ENCODE data around the gene TM4SF20. TPM values are rescaled to one million over a fixed set of nuclear protein-coding genes. Genes with fewer than 3 reads are reported as not detected.
"Not testable (repeated sequence)": the region's sequence is repeated elsewhere in the genome, so short reads cannot be mapped to it uniquely, and the experiment has no call there.

TM4SF20 gene
- total RNA-seq, 1 experiment from 2014 or later = not detected

DNA sequence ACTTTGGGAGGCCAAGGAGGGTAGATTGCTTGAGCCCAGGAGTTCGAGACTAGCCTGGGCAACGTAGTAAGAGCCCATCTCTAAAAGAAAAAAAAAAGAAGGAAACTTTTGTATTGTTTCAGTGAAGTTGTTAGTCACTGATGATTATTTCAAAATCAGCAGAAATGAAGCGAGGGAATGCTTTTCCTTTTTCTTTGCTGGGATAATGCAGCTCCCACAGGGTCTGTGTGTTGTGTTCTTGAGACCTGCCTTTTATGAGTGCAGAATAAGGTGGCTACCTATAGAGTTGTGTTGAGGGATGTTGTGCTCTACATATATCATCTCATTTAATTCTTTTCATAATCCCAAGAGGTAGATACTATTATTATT lies 11.7 kb downstream of the TM4SF20 start:
- no peak for DNase-seq (ENCODE audit: low spot score)

DNA sequence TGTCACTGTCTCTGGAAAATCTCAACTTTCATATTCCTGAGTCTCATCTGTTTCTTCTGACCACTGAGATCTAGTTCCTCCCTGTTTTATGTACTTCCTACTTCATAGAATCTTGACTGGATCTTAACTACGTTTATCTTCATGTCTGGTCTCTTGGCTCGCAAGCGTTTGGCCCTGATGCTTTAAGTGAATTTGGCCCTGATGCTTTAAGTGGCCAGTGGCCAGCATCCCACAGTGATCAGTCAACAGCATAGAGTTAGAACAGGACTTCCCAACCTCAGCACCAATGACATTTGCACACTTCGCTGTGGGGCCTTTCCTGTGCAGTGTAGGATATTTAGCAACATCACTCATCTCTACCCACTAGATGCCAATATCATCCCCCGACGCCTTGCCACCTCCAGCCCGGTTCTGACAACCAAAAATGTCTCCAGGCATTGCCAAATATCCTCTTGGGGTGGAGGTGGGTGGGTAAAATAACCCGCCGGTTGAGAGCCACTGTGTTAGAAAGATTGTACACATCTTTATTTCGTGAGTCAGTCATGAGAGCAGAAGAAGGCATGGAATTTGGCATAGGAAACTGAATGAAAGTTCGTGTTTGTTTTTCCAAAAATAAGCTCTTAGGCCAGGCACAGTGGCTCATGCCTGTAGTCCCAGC lies 12.2 kb downstream of the TM4SF20 start:
- no peak for DNase-seq (ENCODE audit: low spot score)

DNA sequence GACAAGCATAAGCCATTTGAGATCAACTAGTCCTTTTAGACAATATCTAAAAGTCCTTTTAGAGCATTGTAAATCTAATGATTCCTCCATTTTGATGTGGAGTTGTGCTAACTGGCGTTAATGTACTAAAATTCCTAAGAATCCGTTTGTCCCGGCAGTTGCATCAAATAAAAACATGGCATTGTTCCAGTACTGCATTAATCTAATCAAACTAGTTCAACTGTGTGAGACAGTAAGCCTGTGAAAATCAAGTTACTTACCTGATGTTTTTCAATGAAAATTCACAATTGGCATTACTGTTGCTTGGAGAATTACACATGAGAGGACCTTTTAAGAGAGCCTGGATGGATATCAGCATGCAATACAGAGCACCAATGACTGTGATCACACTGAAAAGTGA lies 13.3 kb downstream of the TM4SF20 start:
- no peak for DNase-seq (ENCODE audit: low spot score)

DNA sequence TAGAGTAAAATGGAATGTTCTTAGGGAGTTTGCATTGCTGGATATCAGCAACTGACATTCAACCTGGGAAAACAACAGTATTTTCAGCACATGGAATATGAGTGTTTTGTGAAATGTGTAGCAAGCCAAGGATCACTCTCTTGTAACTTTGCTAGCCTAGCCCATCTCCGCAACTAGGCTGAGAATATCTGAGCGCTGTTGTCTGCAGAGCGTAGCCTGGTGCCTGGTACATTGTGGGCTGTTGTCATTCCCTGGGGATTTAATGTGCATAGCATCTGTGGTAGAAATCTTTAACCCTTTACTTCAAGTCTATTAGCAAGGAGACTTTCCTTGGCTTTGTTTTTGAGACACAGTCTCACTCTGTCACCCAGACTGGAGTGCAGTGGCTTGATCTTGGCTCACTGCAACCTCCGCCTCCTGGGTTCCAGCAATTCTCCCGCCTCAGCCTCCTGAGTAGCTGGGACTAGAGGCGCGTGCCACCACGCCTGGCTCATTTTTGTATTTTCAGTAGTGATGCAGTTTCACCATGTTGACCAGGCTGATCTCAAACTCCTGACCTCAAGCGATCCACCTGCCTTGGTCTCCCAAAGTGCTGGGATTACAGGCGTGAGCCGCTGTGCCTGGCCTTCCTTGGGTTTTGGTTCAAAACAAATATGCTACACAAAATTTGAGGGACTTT lies 14.4 kb downstream of the TM4SF20 start:
- DNase-seq (ENCODE audit: low spot score) = not testable (repeated sequence)

DNA sequence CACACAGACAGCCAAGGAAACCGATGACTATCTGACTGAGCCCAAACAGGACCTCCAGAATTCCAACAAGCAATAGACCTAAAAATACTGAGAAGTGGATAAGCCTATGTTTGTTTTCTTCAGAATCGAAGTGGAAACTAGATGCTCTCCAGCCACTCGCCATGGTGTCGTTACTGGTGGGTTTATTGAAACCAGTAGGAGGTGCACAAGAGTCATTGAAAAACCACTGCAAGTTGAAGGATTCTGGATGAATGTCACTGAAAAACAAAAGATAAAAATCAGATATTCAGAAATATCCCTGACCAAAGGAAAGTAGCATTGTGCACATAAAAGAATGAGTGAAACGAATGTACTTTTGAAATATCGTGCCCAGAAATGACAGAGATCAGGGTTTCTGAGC lies 15.3 kb downstream of the TM4SF20 start:
- no peak for DNase-seq (ENCODE audit: low spot score)

DNA sequence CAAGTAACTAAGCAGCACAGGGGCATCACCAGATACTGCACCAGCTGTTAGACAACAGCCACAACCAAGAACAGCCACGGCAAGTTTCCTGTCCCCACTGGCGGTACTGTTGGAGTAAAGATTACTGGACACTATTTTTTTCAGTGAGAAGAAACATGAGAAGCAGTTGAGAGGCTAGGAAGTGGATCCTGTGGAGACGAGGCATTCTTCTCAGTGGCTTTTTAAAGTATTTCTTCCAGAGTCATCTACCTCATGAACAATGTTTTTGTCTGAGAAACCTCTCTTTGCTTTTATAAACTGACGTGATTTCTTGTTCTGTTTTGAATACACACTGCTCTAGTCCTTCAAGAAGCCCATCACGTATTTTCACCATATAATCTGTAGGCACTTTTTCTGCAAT lies 18.8 kb downstream of the TM4SF20 start:
- DNase-seq (ENCODE audit: low spot score) = no peak

DNA sequence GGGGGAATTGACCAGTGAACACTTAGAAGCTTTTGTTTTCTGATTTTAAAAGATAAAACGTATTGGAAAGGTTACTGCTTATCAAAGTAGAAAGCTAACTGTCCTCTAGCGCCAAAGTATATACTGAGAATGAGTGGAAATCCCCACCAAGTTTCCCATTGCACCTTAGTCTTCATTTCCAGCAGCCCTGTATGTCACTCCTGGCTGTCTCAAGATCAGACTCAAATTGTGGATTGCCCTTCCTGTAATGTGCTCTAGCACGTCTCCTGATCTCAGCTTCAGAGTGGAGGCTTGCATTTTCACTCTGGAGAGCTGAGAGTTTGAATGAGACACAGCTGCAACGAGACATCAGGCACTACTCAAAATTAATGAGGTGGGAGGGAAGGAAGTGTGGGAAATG lies 27.5 kb downstream of the TM4SF20 start:
- no peak for DNase-seq (ENCODE audit: low spot score)

DNA sequence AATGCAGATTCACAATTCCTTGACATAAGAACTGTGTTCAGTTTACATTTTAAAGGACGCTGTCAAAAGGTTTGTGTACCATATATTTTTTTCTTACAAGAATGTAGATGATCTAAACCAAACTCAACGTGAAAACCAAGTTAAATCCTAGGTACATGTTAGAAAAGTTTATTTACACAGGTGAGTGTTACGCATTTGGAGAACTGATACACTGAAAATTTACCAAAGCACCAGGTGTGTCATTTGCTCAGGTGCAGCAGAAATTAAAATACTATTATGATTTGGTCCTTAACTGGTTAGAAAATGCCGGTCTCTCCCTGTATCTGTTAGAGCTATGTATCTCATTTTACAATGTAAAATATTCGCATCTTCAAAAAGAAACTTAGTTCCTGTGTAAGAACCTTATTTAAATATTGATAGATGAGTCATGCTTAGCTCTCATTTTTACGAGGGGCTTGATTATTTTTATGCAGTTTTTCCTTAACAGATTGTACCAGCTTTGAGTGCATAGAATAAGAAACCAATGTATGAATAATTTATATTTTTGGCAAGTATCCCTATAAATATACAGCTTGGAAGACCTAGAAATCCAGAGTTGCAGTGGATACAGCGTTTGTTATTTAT lies 29.0 kb downstream of the TM4SF20 start:
- no peak for DNase-seq (ENCODE audit: low spot score)

DNA sequence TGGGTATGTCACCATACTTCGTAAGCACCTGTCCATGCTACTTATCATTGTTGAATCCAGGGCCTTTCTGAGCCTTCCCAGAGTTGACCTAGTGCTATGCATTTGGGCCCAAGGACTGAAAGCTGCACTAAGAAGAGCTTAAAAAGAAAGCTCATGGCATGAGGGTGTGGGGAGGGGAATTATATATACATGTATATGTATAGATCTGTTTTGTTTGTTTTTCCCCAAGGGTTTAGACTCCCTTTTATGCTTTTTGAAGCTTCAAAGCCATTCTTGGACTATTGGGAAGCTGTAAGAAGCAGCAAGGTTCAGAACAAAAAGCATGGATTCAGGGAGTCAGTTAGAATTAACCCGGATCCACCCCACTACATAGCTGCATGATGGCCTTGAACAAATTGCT lies 30.8 kb downstream of the TM4SF20 start:
- DNase-seq (ENCODE audit: low spot score) = no peak

DNA sequence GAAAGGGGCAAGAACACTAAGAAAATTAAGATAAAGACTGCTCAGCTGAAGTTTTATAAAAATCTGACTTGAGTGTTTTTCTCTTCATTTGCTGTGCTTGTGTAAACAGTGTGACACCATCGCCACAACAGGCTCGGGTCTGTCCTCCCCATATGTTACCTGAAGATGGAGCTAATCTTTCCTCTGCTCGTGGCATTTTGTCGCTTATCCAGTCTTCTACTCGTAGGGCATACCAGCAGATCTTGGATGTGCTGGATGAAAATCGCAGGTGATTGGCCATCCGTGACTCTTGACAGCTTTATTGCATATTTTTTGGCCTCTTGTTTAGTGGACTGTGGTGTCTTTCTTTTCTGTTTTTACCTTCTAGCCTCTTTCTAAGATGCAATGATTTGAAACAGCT lies 32.0 kb downstream of the TM4SF20 start:
- DNase-seq (ENCODE audit: low spot score) = no peak

DNA sequence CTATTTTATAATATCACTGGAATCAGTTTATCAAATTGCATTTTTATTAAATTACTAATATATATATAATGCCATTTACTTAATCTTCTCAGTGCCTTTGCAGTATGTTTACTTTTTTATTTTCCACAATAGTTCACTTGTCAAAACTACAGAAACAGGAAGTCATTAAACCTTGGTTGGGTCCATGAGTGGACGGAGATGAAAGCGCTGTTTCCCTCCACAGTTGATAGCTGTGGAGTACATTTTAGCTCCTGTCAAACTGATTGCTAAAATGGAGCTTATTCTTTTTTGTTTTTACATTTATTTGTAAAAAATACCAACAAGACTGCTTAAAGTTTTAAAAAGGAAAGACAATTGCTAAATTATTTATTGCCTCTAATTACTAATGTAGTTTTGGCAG lies 34.9 kb downstream of the TM4SF20 start:
- DNase-seq (ENCODE audit: low spot score) = no peak

DNA sequence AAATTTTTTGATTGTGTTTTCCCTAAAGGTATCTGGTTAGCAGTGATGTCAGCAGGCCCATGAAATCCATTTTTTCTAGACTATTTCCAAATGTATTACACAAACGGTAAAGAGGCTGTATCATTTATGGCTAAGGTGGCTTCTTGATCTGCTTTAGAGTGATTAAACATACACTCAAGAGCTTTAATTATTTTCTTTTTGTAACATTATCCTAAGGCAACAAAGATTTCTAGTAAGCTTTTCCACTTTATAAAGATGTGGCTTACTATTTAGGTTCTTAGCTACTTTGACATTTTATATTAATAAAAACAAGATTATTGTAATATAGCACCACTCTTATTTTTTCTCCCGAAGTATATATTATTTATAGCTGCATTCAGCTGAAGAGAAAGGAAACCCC lies 37.6 kb downstream of the TM4SF20 start:
- no peak for DNase-seq (ENCODE audit: low spot score)

DNA sequence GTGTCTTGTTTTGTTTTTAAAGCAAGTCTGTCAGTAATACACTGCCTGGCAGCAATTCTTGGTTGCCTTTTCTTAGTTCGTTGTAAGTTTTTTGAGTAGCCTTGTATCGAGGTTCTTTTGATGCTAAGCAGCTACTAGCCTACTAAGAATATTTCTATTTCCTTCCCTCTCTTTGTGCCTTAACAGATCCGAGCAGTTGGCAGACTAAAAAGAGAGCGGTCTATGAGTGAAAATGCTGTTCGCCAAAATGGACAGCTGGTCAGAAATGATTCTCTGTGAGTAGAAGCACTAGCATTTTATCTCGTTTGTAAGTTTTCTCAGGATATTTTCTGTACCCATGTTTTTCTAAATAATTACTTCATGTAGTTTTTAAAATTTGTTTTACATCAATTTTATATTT lies 39.0 kb downstream of the TM4SF20 start:
- no peak for DNase-seq (ENCODE audit: low spot score)

DNA sequence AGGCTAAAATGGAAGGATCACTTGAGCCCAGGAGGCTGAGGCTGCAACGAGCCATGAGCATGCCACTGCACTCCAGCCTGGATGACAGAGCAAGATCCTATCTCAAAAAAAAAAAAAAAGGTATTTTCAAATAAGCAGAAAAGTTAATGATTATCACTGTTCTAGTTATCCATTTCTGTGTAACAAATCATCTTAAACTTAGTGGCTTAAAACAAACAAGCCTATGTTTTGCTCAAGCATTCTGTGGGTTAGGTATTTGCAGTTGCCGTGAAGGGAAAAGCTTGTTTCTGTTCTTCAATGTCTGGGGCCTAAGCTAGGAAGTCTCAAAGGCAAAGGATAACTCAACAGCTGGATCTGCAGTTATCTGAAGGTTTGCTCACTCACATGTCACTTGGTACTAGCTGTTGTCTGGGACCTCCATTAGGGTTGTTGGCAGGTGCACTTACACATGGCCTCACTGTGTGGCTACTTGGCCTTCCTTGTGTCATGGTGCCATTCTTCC lies 40.0 kb downstream of the TM4SF20 start:
- no peak for DNase-seq (ENCODE audit: low spot score)

DNA sequence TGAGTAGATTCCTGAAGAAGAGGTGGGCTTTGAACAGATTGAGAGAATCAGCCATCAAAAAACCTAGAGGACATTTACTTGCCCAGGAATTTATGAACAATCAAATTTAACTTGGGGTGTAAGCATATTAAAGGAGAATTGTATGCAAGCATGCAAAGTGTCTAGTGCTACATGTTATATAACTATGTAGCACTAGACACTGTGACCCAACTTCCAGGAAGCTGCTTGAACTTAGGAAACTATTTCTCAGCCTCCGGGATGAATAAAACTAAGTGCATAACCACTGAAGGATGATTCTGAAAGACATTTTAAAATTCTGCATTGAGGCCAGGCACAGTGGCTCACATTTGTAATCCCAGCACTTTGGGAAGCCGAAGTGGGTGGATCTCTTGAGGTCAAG lies 41.7 kb downstream of the TM4SF20 start:
- DNase-seq (ENCODE audit: low spot score) = no peak

DNA sequence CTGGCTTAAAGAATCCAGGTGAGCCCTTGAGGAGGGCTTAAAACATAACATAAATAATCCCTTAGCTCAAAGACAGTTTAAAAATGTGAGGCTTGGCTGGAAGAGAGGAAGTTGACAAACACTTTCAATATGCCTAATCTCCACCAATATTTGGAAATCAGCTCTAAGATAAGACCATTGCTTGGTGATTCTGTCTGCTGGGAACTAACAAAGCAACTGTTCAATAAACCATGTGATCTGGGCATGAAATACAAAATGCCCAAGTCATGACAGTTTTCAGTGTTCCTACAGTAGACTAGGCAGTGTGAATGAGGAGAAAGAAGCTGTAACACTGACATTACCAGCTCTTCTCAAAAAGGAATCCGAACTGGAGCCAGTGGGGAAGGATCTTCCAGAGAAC lies 43.4 kb downstream of the TM4SF20 start:
- no peak for DNase-seq (ENCODE audit: low spot score)

DNA sequence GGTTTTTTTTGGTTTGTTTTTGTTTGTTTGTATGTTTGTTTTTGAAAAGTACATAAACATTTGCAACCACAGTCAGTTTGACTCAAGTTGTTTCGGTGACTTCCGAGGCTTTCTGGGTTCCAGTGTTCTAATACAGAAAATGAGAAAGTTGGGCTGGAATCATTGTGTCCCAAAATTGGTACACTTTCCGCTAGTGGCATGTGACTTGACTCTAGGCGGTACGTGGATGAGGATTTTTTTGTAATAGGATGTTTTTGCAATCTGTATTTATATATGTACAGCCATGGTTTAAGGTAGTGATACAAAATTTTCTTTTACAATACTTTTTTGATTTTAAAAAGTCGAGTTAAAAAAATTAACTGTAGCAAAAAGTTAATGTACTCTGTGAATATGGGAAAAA lies 52.3 kb downstream of the TM4SF20 start:
- DNase-seq (ENCODE audit: low spot score) = no peak

DNA sequence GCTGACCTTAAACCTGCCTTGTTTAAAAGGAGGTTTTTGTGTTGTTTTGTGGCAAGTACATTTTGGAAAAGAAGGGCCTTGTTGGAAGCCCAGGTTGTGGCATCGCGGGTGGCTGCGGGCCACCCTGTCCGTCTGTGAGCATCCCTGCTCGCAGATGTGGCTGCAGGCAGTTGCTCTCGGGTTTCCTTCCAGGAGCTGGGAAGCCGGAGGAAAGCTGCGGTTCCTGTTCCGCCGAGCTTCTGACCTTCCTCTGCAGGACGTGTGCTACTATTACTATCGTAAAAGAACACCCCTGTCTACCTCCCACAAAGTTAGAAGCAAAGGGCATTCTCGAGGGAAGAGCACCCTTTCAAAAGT lies 53.3 kb downstream of the TM4SF20 start:
- peak; percentile 29 for DNase-seq (ENCODE audit: low spot score)

DNA sequence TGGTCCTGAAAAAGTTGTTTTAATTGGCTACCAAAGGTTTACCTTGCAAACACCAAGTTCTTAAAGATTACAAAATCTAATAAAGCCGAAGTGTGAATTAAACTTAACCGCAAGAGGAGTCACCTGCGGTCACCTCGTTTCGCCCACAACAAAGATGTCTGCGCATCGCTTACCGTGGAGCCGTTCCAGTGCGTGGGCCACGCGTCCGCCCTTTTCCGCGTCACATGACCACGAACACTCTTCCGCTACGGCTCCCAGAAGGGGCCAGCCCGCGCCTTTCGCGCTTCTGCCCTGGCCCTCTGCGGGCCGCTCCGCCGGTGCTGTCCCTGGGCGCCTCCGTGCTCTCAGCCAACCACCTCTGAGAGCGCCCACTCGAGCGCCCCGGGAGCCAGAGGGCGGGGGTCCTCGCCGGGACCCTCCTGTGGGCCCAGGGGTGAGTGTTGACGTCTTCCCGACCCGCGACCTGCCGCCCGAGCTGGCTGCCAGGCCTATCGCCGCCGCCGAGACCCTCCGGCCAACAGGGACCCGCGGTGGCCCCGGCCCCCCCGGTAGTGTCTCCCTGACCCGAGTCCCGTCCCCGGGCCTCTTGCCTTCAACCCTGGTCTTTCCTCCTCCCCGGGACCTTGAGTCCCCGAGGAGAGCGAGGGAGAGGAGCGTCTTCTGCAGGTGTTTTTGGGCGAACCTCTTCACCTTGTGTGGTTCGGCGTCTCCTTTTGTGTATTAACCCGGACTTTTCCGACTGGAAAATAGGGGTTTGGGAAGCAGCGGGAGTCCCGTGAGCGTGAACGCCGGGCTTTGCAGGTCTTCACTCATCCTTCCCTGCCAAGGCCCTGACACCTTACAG lies 53.9 kb downstream of the TM4SF20 start, which contains the start of gene MFF:
Gene MFF (plus strand): TSS at position 257 of the 844 bp plus-strand sequence. CDS start 5,415 bp downstream, outside the sequence.
- DNase-seq (ENCODE audit: low spot score) = peak; percentile 83

DNA sequence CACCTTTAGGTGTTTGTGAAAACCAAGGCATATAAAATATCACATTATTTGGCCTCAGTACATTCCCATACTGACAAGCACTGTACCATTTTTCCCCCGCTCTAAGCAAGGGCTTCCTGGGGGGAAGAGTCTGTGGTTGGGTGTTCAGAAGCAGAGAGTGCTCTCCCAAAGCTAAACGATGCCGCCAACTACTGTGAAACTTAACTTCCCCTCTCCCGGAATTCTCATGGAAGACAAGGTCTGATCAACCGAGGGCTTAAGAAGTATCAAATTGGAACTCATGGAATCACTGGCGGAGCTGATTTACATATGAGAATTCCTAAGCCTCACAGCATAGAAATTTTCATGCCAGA lies 54.5 kb downstream of the TM4SF20 start:
- peak; percentile 32 for DNase-seq (ENCODE audit: low spot score)

DNA sequence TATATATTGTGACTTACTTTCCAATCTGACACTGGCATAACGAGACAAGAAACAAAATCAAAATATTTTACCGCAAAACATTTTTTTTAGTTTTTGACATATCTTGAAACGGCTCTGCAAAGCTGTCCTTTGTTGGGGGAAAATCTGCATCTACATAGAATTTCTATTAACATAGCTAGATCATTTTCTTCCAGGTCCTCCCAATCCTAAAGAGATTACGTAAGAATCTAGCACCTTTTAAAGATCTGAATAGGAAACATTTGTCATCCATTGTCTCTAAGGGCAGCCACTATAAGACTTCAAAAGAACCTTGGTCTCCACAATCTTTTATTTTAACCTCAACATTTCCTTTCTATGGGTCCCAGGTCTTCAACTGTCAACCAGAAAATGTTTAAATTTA lies 55.3 kb downstream of the TM4SF20 start:
- DNase-seq (ENCODE audit: low spot score) = no peak

DNA sequence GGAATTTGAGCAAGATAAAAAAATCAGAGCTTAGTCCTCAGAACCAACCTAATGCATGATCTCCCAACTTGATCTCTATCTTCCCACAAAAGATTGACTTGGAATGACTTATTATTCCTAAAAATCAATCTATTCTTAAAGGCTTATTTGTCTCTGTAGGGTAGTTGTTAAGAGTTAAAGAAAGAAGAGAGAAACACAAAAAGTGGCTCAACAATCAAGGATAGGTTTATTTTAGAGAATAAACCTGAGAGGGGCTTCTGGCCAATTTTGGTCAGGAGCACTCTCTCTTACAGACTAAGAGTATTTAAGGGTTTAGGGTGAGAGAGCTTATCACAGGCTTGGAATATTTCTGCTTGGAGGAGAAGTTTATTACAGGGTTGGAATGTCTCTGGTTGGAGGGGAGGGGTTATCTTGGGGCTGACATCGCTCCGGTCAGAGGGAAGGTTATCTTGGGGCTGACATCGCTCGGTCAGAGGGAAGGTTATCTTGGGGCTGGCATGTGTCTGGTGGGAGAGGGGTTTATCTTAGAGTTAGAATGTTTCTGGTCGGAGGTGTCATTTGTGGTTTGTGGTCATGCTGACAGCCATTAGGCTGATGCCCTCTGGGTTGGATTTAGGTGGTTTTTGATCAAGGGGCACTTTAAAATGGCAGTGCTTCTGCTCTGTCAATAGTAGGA lies 56.4 kb downstream of the TM4SF20 start:
- no peak for DNase-seq (ENCODE audit: low spot score)

Measured in A172 (cell line).